ENCODE results near the gene SLC19A1.

The SLC19A1 gene

DNA sequence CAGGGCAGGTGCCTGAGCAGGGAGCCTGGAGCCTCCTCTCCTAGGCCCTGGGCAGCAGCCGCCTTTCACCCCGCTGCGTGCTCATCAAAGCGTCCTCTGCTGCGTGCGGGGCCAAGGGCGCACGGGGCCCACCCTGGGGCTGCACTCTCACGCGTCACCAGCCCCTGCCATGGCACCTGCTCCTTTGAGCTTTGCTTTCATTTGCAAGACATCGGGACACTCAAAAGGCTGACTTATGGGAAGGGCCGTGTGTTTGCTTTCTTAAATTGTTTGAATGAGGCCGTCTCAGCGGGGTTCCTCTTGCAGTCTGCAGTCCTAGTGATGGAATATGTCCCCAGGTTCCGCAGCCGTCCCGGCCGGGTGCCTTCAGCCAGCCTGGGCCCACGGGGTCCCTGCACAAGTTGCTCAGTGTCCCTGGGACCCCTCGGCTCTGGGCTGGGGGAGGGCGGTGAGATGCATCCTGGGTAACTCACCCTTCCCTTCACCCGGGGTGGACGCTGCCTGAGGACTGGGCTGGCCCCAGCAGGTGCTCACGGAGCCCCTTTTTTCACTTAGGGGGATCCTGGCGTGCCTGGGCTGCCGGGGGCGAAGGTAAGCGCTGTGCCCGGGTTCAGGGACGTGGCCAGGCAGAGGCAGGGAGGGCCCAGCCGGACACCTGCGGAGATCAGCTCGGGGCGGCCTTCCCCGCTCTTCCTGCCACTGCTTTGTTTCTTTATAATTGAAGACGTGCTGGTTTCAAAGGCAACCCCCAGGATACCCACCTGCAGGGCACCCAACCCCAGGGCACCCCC, 53.1 kb downstream of the SLC19A1 start:
- TF ChIP-seq, protein P1, sequence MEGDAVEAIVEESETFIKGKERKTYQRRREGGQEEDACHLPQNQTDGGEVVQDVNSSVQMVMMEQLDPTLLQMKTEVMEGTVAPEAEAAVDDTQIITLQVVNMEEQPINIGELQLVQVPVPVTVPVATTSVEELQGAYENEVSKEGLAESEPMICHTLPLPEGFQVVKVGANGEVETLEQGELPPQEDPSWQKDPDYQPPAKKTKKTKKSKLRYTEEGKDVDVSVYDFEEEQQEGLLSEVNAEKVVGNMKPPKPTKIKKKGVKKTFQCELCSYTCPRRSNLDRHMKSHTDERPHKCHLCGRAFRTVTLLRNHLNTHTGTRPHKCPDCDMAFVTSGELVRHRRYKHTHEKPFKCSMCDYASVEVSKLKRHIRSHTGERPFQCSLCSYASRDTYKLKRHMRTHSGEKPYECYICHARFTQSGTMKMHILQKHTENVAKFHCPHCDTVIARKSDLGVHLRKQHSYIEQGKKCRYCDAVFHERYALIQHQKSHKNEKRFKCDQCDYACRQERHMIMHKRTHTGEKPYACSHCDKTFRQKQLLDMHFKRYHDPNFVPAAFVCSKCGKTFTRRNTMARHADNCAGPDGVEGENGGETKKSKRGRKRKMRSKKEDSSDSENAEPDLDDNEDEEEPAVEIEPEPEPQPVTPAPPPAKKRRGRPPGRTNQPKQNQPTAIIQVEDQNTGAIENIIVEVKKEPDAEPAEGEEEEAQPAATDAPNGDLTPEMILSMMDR (conservative IDR thresholded peaks at IDR 0.05; ENCODE audit: control insufficient read depth, insufficient read depth, low read depth, low read length), result no peak
- DNase-seq (ENCODE audit: low read depth), result no peak

DNA sequence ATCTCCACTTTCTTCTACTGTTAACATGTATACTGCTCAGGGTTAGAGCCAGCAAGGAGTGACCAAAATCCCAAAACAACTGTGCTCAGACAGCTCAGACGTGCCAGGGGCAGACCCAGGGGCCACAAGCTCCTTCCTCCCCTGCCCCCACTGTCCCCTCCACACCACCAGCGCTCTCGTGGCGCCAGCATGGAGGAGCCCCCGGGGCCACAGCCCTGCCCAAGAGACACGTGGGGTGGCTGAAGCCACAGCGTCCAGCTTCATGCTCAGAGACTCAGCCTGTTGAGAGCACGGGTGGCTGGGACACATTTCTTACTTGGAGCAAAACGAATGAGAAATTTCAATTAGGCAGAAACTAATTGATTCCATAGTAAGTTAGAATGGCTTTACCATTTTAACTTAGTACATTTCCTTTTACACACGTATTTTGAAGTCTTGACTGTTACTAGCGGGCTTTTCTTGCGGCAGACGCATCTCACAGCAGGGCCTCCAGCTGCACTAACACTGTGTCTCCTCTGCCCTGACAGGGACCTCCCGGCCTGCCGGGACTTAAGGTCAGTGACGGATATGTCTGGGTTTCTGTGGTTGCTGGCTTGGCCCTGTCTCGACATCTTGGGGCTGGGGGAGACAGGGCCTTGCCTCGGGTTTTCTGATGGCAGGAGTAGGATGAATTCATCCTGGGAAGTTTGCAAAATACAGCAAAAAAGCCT, 54.2 kb downstream of the SLC19A1 start:
- TF ChIP-seq, protein P1 (conservative IDR thresholded peaks at IDR 0.05; ENCODE audit: control insufficient read depth, insufficient read depth, low read depth, low read length), result no peak
- no peak for DNase-seq (ENCODE audit: low read depth)
- no peak overlapping the region for H3K4me3 ChIP-seq (ENCODE audit: control insufficient read depth, low read depth, low read length)

More for the DNA sequence above, 53.1 kb downstream of the SLC19A1 start:
- no peak overlapping the region for H3K4me3 ChIP-seq (ENCODE audit: control insufficient read depth, low read depth, low read length)

DNA sequence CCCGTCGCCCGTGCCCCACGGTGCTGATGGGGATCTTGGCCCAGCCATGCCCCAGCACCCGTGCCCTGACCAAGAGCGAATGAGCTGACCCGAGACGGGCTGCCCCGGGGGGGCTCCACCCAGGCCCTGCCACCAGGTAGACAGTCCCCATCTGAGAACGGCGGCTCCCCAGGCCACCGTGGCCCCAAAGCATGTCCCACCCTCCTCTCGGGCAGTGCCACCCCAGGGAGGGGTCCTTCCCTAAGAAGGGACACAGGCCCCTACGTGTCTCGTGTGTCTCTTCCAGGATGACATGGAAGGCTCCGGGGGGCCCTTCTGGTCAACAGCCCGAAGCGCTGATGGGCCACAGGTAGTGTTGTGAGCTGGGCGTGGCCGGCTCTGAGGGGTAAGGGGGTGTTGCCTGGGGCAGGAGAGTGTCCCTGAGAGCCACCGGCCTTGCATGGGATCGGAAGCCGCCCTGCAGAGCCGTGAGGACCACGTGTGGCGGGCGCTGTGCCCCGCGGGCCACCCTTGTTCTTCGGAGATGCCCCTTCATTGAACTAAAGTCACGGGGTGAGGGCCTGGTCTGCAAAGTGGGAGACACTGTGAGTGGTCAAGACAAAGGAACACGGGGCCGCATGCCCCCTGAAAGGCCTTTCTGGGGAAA, 55.0 kb downstream of the SLC19A1 start:
- no peak for DNase-seq (ENCODE audit: low read depth)
- TF ChIP-seq, protein P1 (conservative IDR thresholded peaks at IDR 0.05; ENCODE audit: control insufficient read depth, insufficient read depth, low read depth, low read length), result no peak
- H3K4me3 ChIP-seq (ENCODE audit: control insufficient read depth, low read depth, low read length), result no peak overlapping the region

- no peak overlapping the region for H3K4me3 ChIP-seq (ENCODE audit: control insufficient read depth, low read depth, low read length)
- DNase-seq (ENCODE audit: low read depth), result no peak
- TF ChIP-seq, protein P1 (conservative IDR thresholded peaks at IDR 0.05; ENCODE audit: control insufficient read depth, insufficient read depth, low read depth, low read length), result no peak
Measured at GRCh38 chr21:45486443-45487160, 55.6 kb downstream of the SLC19A1 start.

DNA sequence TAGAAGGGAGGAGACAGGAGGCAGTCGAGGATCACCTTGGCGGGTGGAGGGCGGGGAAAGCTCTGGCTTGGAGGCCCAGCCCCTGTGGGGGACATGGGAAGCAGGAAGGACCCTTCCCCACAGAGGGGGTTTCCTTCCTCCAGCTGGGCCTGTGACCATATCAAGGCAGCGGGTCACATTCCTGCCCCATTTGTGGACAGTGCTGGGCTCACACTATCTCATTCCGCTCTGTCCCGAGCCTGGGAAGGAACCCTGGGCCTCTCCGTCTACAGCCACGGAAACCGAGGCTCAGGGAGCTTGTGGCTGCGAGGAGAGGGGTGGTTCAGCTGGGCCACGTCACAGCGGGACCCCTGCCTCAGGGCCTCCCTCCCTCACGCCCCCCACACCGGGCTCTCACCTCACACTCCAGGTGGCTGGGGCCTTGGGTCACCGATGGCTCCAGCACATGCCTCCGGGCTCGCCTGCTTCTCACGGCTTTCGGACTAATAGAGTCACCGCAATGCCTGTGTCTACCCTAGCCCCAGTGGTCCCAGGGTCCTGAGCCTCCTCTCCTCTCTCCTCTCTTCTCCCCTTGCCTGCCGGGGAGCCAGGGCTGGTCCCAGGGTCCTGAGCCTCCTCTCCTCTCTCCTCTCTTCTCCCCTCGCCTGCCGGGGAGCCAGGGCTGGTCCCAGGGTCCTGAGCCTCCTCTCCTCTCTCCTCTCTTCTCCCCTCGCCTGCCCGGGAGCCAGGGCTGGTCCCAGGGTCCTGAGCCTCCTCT, 56.4 kb downstream of the SLC19A1 start:
- TF ChIP-seq, protein P1 (conservative IDR thresholded peaks at IDR 0.05; ENCODE audit: control insufficient read depth, insufficient read depth, low read depth, low read length), result no peak
- no peak for DNase-seq (ENCODE audit: low read depth)
- no peak overlapping the region for H3K4me3 ChIP-seq (ENCODE audit: control insufficient read depth, low read depth, low read length)

DNA sequence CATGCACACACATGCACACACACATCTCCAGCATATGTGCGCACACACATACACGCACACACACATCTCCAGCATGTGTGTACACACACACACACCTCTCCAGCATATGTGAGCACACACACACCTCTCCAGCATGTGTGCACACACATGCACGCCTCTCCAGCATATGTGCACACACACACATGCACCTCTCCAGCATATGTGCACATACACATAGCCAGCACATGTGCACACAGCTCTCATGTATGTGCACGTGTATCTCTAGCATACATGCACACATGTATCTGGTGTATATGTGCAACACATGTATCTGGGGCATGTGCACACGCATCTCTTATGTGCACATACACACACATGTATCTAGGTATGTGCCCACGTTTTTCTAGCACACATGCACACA, 57.9 kb downstream of the SLC19A1 start:
- DNase-seq (ENCODE audit: low read depth), result no peak
- H3K4me3 ChIP-seq (ENCODE audit: control insufficient read depth, low read depth, low read length), result no peak overlapping the region
- TF ChIP-seq, protein P1 (conservative IDR thresholded peaks at IDR 0.05; ENCODE audit: control insufficient read depth, insufficient read depth, low read depth, low read length), result no peak

Measured in fibroblast of mammary gland (primary cell).